Measurements from ENCODE around the gene GATAD2B. TPM values are rescaled to one million over a fixed set of nuclear protein-coding genes. Genes with fewer than 3 reads are reported as not detected.
A peak's percentile ranks its signal among the peaks of the same experiment; 100 is the strongest.

Gene GATAD2B
- polyA plus RNA-seq, 1 donor from 2014 or later: 12.8 TPM

DNA sequence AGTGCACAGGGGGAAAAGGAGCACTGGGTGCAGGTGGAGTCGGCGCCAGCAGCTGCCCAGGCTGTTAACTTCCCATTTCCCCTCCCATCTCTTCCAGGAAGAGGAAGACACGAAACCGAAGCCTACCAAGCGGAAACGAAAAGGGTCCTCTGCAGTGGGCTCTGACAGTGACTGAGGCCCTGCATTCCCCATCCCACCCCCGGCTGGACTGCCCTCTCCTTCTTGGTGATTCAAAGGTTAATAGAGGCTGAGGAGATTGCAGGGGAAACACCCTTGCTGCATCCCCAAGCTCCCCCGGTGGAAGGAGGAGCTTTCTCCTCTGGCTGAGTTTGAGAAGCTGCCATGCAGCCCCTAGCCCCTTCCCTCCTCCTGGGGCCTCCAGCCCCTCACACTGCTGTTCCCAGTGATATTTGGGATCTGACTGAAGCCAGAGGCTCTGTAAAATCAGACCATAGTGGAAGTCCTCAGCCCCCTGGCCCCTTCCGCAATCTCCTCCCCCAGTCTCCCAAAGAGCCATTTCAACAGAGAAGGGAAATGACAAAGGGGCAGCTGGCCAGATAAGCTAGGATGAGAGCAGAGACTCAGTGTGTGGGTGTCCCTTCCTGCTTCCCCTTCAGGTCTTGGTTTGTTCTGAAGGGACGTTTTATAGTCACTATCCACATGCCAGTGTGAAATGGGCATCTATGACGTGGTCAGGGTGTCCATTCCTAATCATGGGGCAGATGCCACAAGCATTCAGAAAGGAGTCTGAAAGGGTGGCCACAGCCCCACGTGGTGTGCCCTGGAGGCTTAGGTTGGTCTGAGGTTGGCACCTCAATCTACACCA is 149.5 kb downstream of the GATAD2B start:
- H2AFZ ChIP-seq (ENCODE audit: low read depth, low read length): no peak overlapping the region
- no peaks in the 10 kb centered on the region for H3K36me3 ChIP-seq (ENCODE audit: insufficient read depth, low read length)
- H3K4me3 ChIP-seq (ENCODE audit: low read length): no peak overlapping the region
- no peaks in the 10 kb centered on the region for H3K9me3 ChIP-seq (ENCODE audit: low read length)
- H3K27ac ChIP-seq (ENCODE audit: low read length): no peak overlapping the region
- H4K20me1 ChIP-seq (ENCODE audit: insufficient read depth): no peaks in the 10 kb centered on the region
- TF ChIP-seq MXI1 (conservative IDR thresholded peaks at IDR 0.05; ENCODE audit: poor library complexity, severe bottlenecking) (no peak), EP300 (conservative IDR thresholded peaks at IDR 0.05; ENCODE audit: poor library complexity, severe bottlenecking) (no peak), TAF1 (IDR thresholded peaks at IDR 0.05; ENCODE audit: low read depth) (no peak), POLR2AphosphoS5 (IDR thresholded peaks at IDR 0.05) (no peak), EZH2 (IDR thresholded peaks at IDR 0.05; ENCODE audit: borderline replicate concordance, insufficient read depth, low read length, poor library complexity, severe bottlenecking) (no peak), RAD21 (conservative IDR thresholded peaks at IDR 0.05) (no peak), SMC3 (conservative IDR thresholded peaks at IDR 0.05; ENCODE audit: poor library complexity) (no peak)
- TF ChIP-seq, protein P1, sequence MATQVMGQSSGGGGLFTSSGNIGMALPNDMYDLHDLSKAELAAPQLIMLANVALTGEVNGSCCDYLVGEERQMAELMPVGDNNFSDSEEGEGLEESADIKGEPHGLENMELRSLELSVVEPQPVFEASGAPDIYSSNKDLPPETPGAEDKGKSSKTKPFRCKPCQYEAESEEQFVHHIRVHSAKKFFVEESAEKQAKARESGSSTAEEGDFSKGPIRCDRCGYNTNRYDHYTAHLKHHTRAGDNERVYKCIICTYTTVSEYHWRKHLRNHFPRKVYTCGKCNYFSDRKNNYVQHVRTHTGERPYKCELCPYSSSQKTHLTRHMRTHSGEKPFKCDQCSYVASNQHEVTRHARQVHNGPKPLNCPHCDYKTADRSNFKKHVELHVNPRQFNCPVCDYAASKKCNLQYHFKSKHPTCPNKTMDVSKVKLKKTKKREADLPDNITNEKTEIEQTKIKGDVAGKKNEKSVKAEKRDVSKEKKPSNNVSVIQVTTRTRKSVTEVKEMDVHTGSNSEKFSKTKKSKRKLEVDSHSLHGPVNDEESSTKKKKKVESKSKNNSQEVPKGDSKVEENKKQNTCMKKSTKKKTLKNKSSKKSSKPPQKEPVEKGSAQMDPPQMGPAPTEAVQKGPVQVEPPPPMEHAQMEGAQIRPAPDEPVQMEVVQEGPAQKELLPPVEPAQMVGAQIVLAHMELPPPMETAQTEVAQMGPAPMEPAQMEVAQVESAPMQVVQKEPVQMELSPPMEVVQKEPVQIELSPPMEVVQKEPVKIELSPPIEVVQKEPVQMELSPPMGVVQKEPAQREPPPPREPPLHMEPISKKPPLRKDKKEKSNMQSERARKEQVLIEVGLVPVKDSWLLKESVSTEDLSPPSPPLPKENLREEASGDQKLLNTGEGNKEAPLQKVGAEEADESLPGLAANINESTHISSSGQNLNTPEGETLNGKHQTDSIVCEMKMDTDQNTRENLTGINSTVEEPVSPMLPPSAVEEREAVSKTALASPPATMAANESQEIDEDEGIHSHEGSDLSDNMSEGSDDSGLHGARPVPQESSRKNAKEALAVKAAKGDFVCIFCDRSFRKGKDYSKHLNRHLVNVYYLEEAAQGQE (IDR thresholded peaks at IDR 0.05; ENCODE audit: borderline replicate concordance): no peak
- TF ChIP-seq, protein P2, sequence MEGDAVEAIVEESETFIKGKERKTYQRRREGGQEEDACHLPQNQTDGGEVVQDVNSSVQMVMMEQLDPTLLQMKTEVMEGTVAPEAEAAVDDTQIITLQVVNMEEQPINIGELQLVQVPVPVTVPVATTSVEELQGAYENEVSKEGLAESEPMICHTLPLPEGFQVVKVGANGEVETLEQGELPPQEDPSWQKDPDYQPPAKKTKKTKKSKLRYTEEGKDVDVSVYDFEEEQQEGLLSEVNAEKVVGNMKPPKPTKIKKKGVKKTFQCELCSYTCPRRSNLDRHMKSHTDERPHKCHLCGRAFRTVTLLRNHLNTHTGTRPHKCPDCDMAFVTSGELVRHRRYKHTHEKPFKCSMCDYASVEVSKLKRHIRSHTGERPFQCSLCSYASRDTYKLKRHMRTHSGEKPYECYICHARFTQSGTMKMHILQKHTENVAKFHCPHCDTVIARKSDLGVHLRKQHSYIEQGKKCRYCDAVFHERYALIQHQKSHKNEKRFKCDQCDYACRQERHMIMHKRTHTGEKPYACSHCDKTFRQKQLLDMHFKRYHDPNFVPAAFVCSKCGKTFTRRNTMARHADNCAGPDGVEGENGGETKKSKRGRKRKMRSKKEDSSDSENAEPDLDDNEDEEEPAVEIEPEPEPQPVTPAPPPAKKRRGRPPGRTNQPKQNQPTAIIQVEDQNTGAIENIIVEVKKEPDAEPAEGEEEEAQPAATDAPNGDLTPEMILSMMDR (IDR thresholded peaks at IDR 0.05; ENCODE audit: poor library complexity, severe bottlenecking): no peak
- no peaks in the 10 kb centered on the region for H3F3A ChIP-seq (ENCODE audit: insufficient read depth, low read length, poor library complexity, severe bottlenecking)
- H3K79me2 ChIP-seq (replicated peaks; ENCODE audit: insufficient read depth, low read length): no peaks in the 10 kb centered on the region
- no peak overlapping the region for H3K9ac ChIP-seq (ENCODE audit: low read length)
- no peaks in the 10 kb centered on the region for H3K27me3 ChIP-seq (ENCODE audit: insufficient read depth, low read depth, low read length)
- no peaks in the 10 kb centered on the region for H3K9me2 ChIP-seq (ENCODE audit: insufficient read depth, low read length)
- no peak overlapping the region for H3K4me2 ChIP-seq (ENCODE audit: low read length)

DNA sequence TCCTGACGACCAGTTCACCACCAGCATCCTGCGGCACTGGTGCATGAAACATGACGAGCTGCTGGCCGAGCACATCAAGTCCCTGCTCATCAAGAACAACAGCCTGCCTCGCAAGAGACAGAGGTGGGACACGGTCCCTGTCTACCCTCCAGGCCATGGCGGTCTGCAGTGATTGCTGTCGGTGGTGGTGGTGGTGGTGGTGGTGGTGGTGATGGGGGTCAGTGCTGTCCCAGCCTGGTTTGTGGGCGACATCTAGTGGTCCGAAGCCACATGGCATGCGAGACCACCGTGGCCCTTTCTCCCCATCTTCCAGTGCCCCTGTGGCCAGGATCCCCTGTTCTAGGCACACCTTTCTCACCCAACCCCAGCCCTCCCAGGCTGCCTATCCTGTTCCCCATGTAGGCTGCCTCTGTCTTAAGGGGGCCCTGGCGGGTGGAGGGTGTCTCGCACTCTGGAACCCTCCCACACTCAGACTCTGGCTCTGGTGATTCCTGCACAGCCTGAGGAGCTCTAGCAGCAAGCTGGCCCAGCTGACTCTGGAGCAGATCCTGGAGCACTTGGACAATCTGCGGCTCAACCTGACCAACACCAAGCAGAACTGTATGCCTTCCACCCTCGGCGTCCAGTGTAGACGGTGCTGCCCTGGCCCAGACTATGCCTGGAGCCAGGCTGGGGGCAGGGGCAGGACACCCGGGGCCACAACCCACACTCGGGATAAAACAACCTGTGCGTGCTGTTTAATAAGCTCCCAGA is 150.8 kb downstream of the GATAD2B start:
- H3K9me2 ChIP-seq (ENCODE audit: insufficient read depth, low read length): no peaks in the 10 kb centered on the region
- no peak overlapping the region for H2AFZ ChIP-seq (ENCODE audit: low read depth, low read length)
- no peak overlapping the region for H3K4me2 ChIP-seq (ENCODE audit: low read length)
- no peak for TF ChIP-seq EP300 (conservative IDR thresholded peaks at IDR 0.05; ENCODE audit: poor library complexity, severe bottlenecking)
- TF ChIP-seq, protein P2 (IDR thresholded peaks at IDR 0.05; ENCODE audit: poor library complexity, severe bottlenecking): peak; percentile 74
- no peak for TF ChIP-seq POLR2AphosphoS5 (IDR thresholded peaks at IDR 0.05)
- peak; percentile 67 for TF ChIP-seq RAD21 (conservative IDR thresholded peaks at IDR 0.05)
- no peak for TF ChIP-seq MXI1 (conservative IDR thresholded peaks at IDR 0.05; ENCODE audit: poor library complexity, severe bottlenecking)
- no peak for TF ChIP-seq TAF1 (IDR thresholded peaks at IDR 0.05; ENCODE audit: low read depth)
- peak; percentile 68 for TF ChIP-seq SMC3 (conservative IDR thresholded peaks at IDR 0.05; ENCODE audit: poor library complexity)
- H3K27me3 ChIP-seq (ENCODE audit: insufficient read depth, low read depth, low read length): no peaks in the 10 kb centered on the region
- H3K9ac ChIP-seq (ENCODE audit: low read length): no peak overlapping the region
- H3K79me2 ChIP-seq (replicated peaks; ENCODE audit: insufficient read depth, low read length): no peaks in the 10 kb centered on the region
- no peaks in the 10 kb centered on the region for H3K9me3 ChIP-seq (ENCODE audit: low read length)
- no peak overlapping the region for H3K4me3 ChIP-seq (ENCODE audit: low read length)
- H3K27ac ChIP-seq (ENCODE audit: low read length): no peak overlapping the region
- no peaks in the 10 kb centered on the region for H3F3A ChIP-seq (ENCODE audit: insufficient read depth, low read length, poor library complexity, severe bottlenecking)
- H3K36me3 ChIP-seq (ENCODE audit: insufficient read depth, low read length): no peaks in the 10 kb centered on the region
- no peaks in the 10 kb centered on the region for H4K20me1 ChIP-seq (ENCODE audit: insufficient read depth)
